GM12874 (cell line): ENCODE results near the gene ADARB2.

Experiments used
- TF ChIP-seq, protein P1 (sequence below): IDR thresholded peaks from 2 replicates; pipeline ENCODE4 v1.5.1; 2011; ENCODE audit warnings: low read depth, mild to moderate bottlenecking, control low read depth, low read length, moderate library complexity; ENCODE audit not compliant: insufficient read depth

ADARB2 gene

GRCh38 chr10:1289591-1289990, 447.7 kb downstream of the ADARB2 start:
- TF ChIP-seq, protein P1, sequence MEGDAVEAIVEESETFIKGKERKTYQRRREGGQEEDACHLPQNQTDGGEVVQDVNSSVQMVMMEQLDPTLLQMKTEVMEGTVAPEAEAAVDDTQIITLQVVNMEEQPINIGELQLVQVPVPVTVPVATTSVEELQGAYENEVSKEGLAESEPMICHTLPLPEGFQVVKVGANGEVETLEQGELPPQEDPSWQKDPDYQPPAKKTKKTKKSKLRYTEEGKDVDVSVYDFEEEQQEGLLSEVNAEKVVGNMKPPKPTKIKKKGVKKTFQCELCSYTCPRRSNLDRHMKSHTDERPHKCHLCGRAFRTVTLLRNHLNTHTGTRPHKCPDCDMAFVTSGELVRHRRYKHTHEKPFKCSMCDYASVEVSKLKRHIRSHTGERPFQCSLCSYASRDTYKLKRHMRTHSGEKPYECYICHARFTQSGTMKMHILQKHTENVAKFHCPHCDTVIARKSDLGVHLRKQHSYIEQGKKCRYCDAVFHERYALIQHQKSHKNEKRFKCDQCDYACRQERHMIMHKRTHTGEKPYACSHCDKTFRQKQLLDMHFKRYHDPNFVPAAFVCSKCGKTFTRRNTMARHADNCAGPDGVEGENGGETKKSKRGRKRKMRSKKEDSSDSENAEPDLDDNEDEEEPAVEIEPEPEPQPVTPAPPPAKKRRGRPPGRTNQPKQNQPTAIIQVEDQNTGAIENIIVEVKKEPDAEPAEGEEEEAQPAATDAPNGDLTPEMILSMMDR = no peak

- TF ChIP-seq, protein P1 = no peak
Measured at GRCh38 chr10:1287971-1288401, 449.3 kb downstream of the ADARB2 start.

DNA sequence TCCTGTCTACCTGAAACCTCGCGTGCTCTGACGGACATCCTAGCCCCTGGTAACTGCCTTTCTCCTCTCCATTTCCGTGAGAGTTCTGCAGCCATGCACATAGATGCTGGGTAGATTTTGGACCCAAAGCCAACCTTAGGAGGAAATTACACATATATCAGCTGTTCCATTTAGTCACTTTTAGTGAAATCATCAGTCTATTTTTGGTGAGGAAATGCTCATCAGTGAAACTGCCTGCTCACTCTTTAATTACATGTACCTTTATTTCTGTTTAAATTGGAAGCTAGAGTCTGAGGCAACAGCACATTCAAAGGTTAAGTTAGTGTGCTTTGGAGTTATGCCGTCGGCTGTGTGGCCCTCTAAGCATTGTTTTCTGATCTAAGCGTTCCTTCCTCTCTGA, 449.8 kb downstream of the ADARB2 start:
- TF ChIP-seq, protein P1 = no peak

DNA sequence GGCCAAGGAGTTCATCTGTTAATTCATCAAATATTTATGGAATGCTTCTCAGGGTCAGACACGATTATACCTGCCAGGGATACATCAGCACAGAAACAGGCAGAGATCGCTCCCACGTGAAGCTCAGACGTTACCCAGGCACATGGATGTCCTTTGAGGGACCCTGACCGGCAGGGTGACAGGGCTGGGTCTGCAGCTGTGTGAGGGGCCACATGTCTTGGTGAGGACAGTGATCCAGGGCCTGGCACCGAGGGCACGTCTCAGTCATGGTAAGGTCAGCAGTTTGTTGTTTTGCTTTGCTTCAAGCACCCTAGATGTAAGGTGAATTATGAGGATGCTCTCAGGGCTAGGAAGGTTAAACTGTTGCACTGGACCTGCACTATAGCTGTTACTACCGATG, 453.2 kb downstream of the ADARB2 start:
- TF ChIP-seq, protein P1 = no peak

- TF ChIP-seq, protein P1 = no peak
Measured at GRCh38 chr10:1281405-1281782, 455.9 kb downstream of the ADARB2 start.

DNA sequence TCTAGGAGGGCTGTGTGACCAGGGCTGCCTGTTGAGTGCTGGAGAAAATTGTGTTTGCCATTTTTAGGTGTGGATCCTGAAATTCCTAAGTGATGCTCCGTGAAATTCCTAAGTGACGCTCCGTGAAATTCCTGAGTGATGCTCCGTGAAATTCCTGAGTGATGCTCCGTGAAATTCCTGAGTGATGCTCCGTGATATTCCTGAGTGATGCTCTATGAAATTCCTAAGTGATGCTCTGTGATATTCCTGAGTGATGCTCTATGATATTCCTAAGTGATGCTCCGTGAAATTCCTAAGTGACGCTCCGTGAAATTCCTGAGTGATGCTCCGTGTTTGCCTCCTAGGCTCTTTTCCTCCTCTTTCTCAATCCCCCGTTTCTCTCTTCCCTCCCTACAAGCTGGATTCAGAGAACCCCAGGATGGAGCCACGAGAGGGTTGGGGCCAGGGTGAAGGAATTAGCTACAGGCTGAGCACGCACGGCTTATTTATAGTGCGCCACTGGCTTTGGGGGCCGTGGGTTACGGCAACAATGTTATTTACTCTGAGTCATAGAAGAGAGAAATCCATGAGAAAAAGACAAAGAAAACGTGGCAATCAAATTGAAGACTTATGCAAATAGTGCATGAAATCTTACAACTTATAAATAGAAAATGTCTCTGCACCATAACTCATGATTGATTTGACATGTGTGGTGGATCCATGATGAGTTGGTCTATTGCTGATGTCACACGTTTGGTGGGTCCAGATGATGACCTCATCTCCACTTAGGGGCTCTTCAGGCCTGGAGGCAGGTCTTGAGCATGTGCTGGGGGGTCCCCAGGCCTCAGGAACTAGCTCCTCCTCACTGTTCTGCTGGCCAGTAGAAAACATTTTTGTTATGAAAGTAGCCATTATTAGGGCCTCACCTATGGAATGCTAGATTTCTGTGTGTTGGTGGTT, 456.6 kb downstream of the ADARB2 start:
- TF ChIP-seq, protein P1 = no peak

DNA sequence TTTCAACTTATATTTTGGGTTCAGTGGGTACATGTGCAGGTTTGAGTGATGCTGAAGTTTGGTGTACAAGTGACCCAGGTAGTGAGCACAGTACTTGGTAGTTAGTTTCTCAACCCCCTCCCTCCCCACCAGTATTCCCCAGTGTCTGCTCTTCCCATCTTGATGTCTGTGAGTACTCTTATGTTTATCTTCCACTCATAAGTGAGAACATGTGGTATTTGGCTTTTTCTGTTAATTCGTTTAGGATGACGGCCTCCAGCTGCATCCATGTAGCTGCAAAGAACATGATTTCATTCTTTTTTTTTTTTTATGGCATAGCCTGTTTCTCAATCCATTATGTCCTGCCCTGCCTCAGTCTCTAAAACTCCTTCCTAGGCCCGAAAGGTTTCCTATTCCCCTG, 459.0 kb downstream of the ADARB2 start:
- TF ChIP-seq, protein P1 = no peak
